GM12878 (cell line): ENCODE data around the gene SOX14. TPM values are rescaled to one million over a fixed set of nuclear protein-coding genes. Genes with fewer than 3 reads are reported as not detected.

Experiments used
- ATAC-seq: fragments of 200-7000 bp; cut with Tn5 transposase; 3 replicates; pipeline ENCODE4 v1.9.1; 2020; ENCODE audit warnings: mild to moderate bottlenecking, moderate library complexity
- BruUV-seq: library from RNA; stranded (reverse); fragments of 400-500 nt; replicated peaks from 2 replicates; lab custom pipeline; 2021; lab: Mats Ljungman, UMichigan
- CTCF ChIA-PET: fragments of 300-600 bp; sonication (Branson Sonifier 250); formaldehyde crosslinking; extraction: SDS; loops from one replicate; lab custom pipeline; 2021; ENCODE audit warnings: inconsistent platforms; lab: Yijun Ruan, JAX
- POLR2A ChIA-PET: fragments of 350-600 bp; formaldehyde crosslinking; extraction: SDS; loops from one replicate; lab custom pipeline; 2021; ENCODE audit warnings: inconsistent platforms; lab: Charles Lee
- RAD21 ChIA-PET: fragments of 300-600 bp; sonication (Branson Sonifier 250); formaldehyde crosslinking; loops from one replicate; lab custom pipeline; 2023; ENCODE audit warnings: antibody characterized with exemption; ENCODE audit not compliant: unreplicated experiment; lab: Charles Lee
- SMC1A ChIA-PET: fragments of 300-600 bp; sonication (Branson Sonifier 250); formaldehyde crosslinking; loops from one replicate; lab custom pipeline; 2023; ENCODE audit not compliant: unreplicated experiment, uncharacterized antibody; lab: Charles Lee
- DNase-seq: peaks from one replicate; pipeline ENCODE4 v3.0.0-alpha.2; 2011; ENCODE audit warnings: low read depth, low spot score
- FAIRE-seq: peaks from 3 replicates; lab custom pipeline; 2011; peaks lifted over from hg19 to GRCh38; lab: Jason Lieb, UNC
- H2AFZ ChIP-seq: 2 replicates; pipeline ENCODE4 v1.6.0; 2011; ENCODE audit warnings: low read depth, low read length, control low read depth; ENCODE audit not compliant: control insufficient read depth
- H3K27ac ChIP-seq: 2 replicates; pipeline ENCODE4 v1.5.1; 2011; ENCODE audit warnings: control low read depth; ENCODE audit not compliant: control insufficient read depth, insufficient read depth
- H3K27me3 ChIP-seq, 2 experiments: replicated peaks in 1 of 2; 2 replicates each; pipeline versions ENCODE4 v1.6.0 to v1.6.1; 2011; ENCODE audit warnings: low read length in 1 of 2; ENCODE audit not compliant: control insufficient read depth in 2 of 2, insufficient read depth in 2 of 2
- H3K36me3 ChIP-seq, 2 experiments: 2 replicates each; pipeline ENCODE4 v1.5.1; 2011; ENCODE audit warnings: low read length in 1 of 2; ENCODE audit not compliant: control insufficient read depth in 2 of 2, insufficient read depth in 2 of 2
- H3K4me1 ChIP-seq: 2 replicates; pipeline ENCODE4 v1.6.1; 2011; ENCODE audit warnings: mild to moderate bottlenecking, low read length, moderate library complexity, mixed read lengths; ENCODE audit not compliant: control insufficient read depth, insufficient read depth
- H3K4me2 ChIP-seq: 2 replicates; pipeline ENCODE4 v1.6.0; 2011; ENCODE audit warnings: control low read depth; ENCODE audit not compliant: control insufficient read depth, insufficient read depth
- H3K4me3 ChIP-seq: fragments of 200-600 bp; sonication (generic); 2 replicates; pipeline ENCODE4 v1.5.1; 2016
- H3K79me2 ChIP-seq: 2 replicates; pipeline ENCODE4 v1.6.0; 2011; ENCODE audit warnings: low read length; ENCODE audit not compliant: control insufficient read depth, insufficient read depth
- H3K9ac ChIP-seq: 2 replicates; pipeline ENCODE4 v1.8.0; 2011; ENCODE audit warnings: low read length, control low read depth, mixed read lengths; ENCODE audit not compliant: control insufficient read depth, insufficient read depth
- H3K9me3 ChIP-seq: replicated peaks from 3 replicates; pipeline ENCODE4 v1.5.1; 2011; ENCODE audit warnings: mild to moderate bottlenecking, low read length; ENCODE audit not compliant: control insufficient read depth, insufficient read depth
- H4K20me1 ChIP-seq: 2 replicates; pipeline ENCODE4 v1.6.0; 2011; ENCODE audit not compliant: control insufficient read depth, insufficient read depth
- ETV6 ChIP-seq, 2 experiments: fragments of 450-650 bp in 1 of 2; IDR thresholded peaks in 1 of 2; conservative IDR thresholded peaks in 1 of 2; 2 replicates each; pipeline ENCODE4 v1.6.1; 2014; ENCODE audit warnings: antibody characterized with exemption in 1 of 2, borderline replicate concordance in 1 of 2, low read depth in 1 of 2, mild to moderate bottlenecking in 1 of 2, moderate library complexity in 1 of 2
- KAT2A ChIP-seq: conservative IDR thresholded peaks from 2 replicates; pipeline ENCODE4 v1.6.1; 2011; ENCODE audit warnings: low read depth, low read length; ENCODE audit not compliant: control insufficient read depth
- NFXL1 ChIP-seq: fragments of 450-650 bp; IDR thresholded peaks from 2 replicates; pipeline ENCODE4 v1.6.1; 2017; ENCODE audit warnings: antibody characterized with exemption, mild to moderate bottlenecking, borderline replicate concordance
- NFYA ChIP-seq: IDR thresholded peaks from 2 replicates; pipeline ENCODE4 v1.6.1; 2011; ENCODE audit warnings: low read depth, mild to moderate bottlenecking, low read length, improper control_type of control experiment, borderline replicate concordance
- SP1 ChIP-seq: IDR thresholded peaks from one replicate; pipeline ENCODE4 v1.6.1; 2011; ENCODE audit warnings: low read depth, low read length
- WGBS: methylation state at CpG from one replicate; pipeline ENCODE4 v1.1.6; 2016; ENCODE audit warnings: low lambda C conversion rate; ENCODE audit not compliant: insufficient replicate concordance, insufficient coverage; ENCODE audit errors: missing lambda C conversion rate; 5-methylcytosine and 5-hydroxymethylcytosine counted together
- in situ Hi-C: fragments of 300-500 bp; cut with MboI; formaldehyde crosslinking; loops from 9 replicates; pipeline ENCODE4 v1.14.3; 2018; ENCODE audit warnings: mixed read lengths
- intact Hi-C: fragments of 100-400 bp; cut with micrococcal nuclease; formaldehyde crosslinking; loops from one replicate; pipeline ENCODE4 v1.14.2; 2022; ENCODE audit not compliant: unreplicated experiment
- polyA plus RNA-seq, 11 experiments: library from polyadenylated mRNA; depleted of rRNA in 4 of 11; unstranded in 6 of 11; stranded (reverse) in 5 of 11; fragments of >200 nt; fragmentation: Nextera tagmentation in 4 of 11; fragmentation: Illumina TruSeq in 1 of 11; extraction: Ambion mirVana in 4 of 11; extraction: Trizol in 1 of 11; gene quantifications; 1 replicate in 1 of 11; 2 replicates in 10 of 11; pipeline versions ENCODE4 v1.2.1 to v1.2.3, GENCODE V29; 2011 to 2016; ENCODE audit warnings: inconsistent platforms in 2 of 11, missing spikeins in 2 of 11, low read depth in 1 of 11
- total RNA-seq, 4 experiments: library from RNA; depleted of rRNA in 3 of 4; stranded (reverse); fragments of >200 nt in 3 of 4; fragmentation: Illumina TruSeq in 1 of 4; extraction: Trizol in 1 of 4; gene quantifications; 2 replicates each; pipeline versions ENCODE4 v1.2.1 to v1.2.3, GENCODE V29; 2013 to 2021

The SOX14 gene
- total and polyA plus RNA-seq, 10 of the 15 experiments (the other 5 are each of a cell fraction or from before 2014, with no cell fraction given) = 0.11 TPM; not detected in 9

DNA sequence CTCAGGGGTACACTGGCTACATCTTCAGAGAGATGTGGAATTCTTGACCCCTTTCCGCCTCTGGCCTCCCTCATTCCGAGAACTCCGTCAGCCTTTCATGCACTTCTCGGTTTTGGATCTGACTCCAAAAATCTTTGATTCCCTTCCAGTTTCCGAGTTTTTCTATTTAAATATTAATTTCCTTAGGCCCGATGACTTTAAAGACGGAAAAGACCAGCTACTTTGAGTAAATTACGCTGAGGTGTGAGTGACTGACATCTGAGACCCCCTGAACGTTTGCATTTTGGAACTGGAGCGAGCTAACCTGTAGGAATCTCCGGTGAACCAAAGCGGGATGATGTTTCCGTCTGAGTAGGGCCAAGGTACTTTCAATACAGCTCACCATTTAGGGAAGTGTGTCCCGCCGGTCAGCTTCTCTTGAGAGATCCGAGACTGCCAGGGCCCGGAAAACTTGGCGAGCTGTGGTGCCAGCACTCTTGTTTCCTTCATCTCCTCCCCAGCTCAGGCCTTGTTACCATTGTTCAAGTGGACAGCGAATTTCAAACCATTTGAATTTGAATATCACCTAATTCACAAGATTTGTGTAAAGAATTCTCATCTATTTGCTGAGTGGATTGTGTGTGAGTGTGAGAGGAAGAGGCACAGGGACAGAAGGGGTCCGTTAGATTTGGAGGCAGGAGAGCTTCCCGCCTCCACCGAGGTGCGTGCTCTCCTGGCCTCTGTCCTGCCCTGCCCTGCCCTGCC lies 5.4 kb downstream of the SOX14 start:
- ATAC-seq = no peak
- no peaks in the 10 kb centered on the region for H3K36me3 ChIP-seq
- in situ Hi-C loops = loop anchor here (25.0 kb wide), 1 partner anchor 1168 kb away; the partner anchor contains the start of genes FOXL2 and FOXL2NB
- 14% methylated on average over 23 of the region's 23 CpGs for WGBS
- ChIA-PET CTCF (no interaction called here), POLR2A (no interaction called here), RAD21 (no interaction called here), SMC1A (no interaction called here)
- H3K79me2 ChIP-seq = no peaks in the 10 kb centered on the region
- no peaks in the 10 kb centered on the region for H4K20me1 ChIP-seq
- TF ChIP-seq NFYA = no peak
- no peak for FAIRE-seq
- intact Hi-C loops = no loop called here
- no peak overlapping the region for H2AFZ ChIP-seq
- no peak for DNase-seq
- no peaks in the 10 kb centered on the region for H3K4me1 ChIP-seq
- H3K27me3 ChIP-seq = peaks cover 22 to 57% of the 10 kb centered on the region in 2 experiments
- no peak overlapping the region for H3K4me2 ChIP-seq
- BruUV-seq = no TSS peak
- no peak overlapping the region for H3K9ac ChIP-seq
- no peak overlapping the region for H3K4me3 ChIP-seq
- no peaks in the 10 kb centered on the region; the same call in 2 of the 3 replicates for H3K9me3 ChIP-seq
- no peak overlapping the region for H3K27ac ChIP-seq

DNA sequence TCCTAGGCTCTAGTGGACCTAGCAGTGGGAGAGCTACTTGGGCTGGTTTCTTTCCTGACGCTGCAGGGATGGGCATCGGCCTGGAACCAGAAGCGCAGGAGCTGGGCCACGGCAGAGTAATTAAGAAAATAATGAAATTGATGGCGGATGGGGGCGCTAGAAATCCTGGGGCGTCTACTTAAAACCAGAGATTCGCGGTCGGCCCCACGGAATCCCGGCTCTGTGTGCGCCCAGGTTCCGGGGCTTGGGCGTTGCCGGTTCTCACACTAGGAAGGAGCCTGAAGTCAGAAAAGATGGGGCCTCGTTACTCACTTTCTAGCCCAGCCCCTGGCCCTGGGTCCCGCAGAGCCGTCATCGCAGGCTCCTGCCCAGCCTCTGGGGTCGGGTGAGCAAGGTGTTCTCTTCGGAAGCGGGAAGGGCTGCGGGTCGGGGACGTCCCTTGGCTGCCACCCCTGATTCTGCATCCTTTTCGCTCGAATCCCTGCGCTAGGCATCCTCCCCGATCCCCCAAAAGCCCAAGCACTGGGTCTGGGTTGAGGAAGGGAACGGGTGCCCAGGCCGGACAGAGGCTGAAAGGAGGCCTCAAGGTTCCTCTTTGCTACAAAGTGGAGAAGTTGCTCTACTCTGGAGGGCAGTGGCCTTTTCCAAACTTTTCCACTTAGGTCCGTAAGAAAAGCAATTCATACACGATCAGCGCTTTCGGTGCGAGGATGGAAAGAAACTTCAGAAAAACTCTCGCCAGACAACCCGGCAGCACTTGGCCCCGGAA lies 6.1 kb downstream of the SOX14 start:
- Histone ChIP-seq H3K9ac (no peak overlapping the region), H4K20me1 (no peaks in the 10 kb centered on the region), H3K79me2 (no peaks in the 10 kb centered on the region), H3K4me2 (no peak overlapping the region), H2AFZ (no peak overlapping the region), H3K27me3 (peaks cover 17 to 57% of the 10 kb centered on the region in 2 experiments), H3K36me3 (no peaks in the 10 kb centered on the region), H3K27ac (no peak overlapping the region), H3K4me1 (no peaks in the 10 kb centered on the region), H3K4me3 (no peak overlapping the region), H3K9me3 (no peaks in the 10 kb centered on the region; the same call in 2 of the 3 replicates)
- RAD21 ChIA-PET = no interaction called here
- in situ Hi-C loops (loop anchor here (25.0 kb wide), 1 partner anchor 1167 kb away; the partner anchor contains the start of genes FOXL2 and FOXL2NB), intact Hi-C loops (no loop called here)
- TF ChIP-seq SP1 (no peak), ETV6 (conservative IDR thresholded peaks at IDR 0.05 in 1 of 2, IDR thresholded peaks at IDR 0.05 in 1 of 2; ENCODE audit: borderline replicate concordance in 1 of 2, low read depth in 1 of 2) (no peak), NFXL1 (no peak), KAT2A (no peak)
- SMC1A ChIA-PET = no interaction called here
- no peak for DNase-seq
- no peak for ATAC-seq
- CTCF ChIA-PET = no interaction called here
- POLR2A ChIA-PET = no interaction called here
- 21% methylated on average over 36 of the region's 40 CpGs for WGBS
- BruUV-seq = no TSS peak
- no peak for FAIRE-seq
